Trophoblast cell (in vitro differentiated cells and primary cell): ENCODE data around the gene ZNF778.
A peak's percentile ranks its signal among the peaks of the same experiment; 100 is the strongest.
"Not testable (repeated sequence)": the region's sequence is repeated elsewhere in the genome, so short reads cannot be mapped to it uniquely, and the experiment has no call there.

Experiments used
- DNase-seq, 2 donors: peaks; one replicate each; pipeline ENCODE4 v3.0.0-alpha.2; 2016
- H2AFZ ChIP-seq: 2 replicates; pipeline ENCODE4 v1.6.1; 2013; ENCODE audit warnings: low read length, moderate library complexity, mild to moderate bottlenecking; ENCODE audit not compliant: insufficient read depth, poor library complexity
- H2AK5ac ChIP-seq: 2 replicates; pipeline ENCODE4 v1.6.1; 2013; ENCODE audit warnings: mild to moderate bottlenecking, low read length
- H2BK120ac ChIP-seq: 2 replicates; pipeline ENCODE4 v1.6.1; 2013; ENCODE audit warnings: low read length, mild to moderate bottlenecking, moderate library complexity; ENCODE audit not compliant: insufficient read depth, poor library complexity
- H2BK12ac ChIP-seq: 2 replicates; pipeline ENCODE4 v1.6.1; 2013; ENCODE audit warnings: mild to moderate bottlenecking, low read length, moderate library complexity
- H2BK5ac ChIP-seq: 2 replicates; pipeline ENCODE4 v1.6.1; 2013; ENCODE audit warnings: low read length, low read depth, moderate library complexity, mild to moderate bottlenecking; ENCODE audit not compliant: poor library complexity
- H3K14ac ChIP-seq: 2 replicates; pipeline ENCODE4 v1.6.1; 2013; ENCODE audit warnings: mild to moderate bottlenecking, low read length
- H3K18ac ChIP-seq: 2 replicates; pipeline ENCODE4 v1.6.1; 2013; ENCODE audit warnings: mild to moderate bottlenecking, low read length
- H3K23ac ChIP-seq: 2 replicates; pipeline ENCODE4 v1.6.1; 2013; ENCODE audit warnings: low read length
- H3K27ac ChIP-seq: 2 replicates; pipeline ENCODE4 v1.5.1; 2013; ENCODE audit warnings: low read depth, mild to moderate bottlenecking, inconsistent platforms, low read length, moderate library complexity
- H3K27me3 ChIP-seq: 2 replicates; pipeline ENCODE4 v1.6.1; 2013; ENCODE audit warnings: inconsistent platforms, mild to moderate bottlenecking, low read length, moderate library complexity; ENCODE audit not compliant: insufficient read depth
- H3K36me3 ChIP-seq, 2 experiments: 1 replicate in 1 of 2; 2 replicates in 1 of 2; pipeline ENCODE4 v1.6.1; 2013; ENCODE audit warnings: low read length in 2 of 2, mild to moderate bottlenecking in 2 of 2, moderate library complexity in 1 of 2; ENCODE audit not compliant: insufficient read depth in 2 of 2, control insufficient read depth in 1 of 2
- H3K4ac ChIP-seq: 2 replicates; pipeline ENCODE4 v1.6.1; 2013; ENCODE audit warnings: low read depth, mild to moderate bottlenecking, low read length, moderate library complexity
- H3K4me1 ChIP-seq, 2 experiments: 1 replicate in 1 of 2; 2 replicates in 1 of 2; pipeline ENCODE4 v1.6.1; 2013; ENCODE audit warnings: low read length in 2 of 2, mild to moderate bottlenecking in 2 of 2, moderate library complexity in 1 of 2; ENCODE audit not compliant: insufficient read depth in 2 of 2, control insufficient read depth in 1 of 2
- H3K4me2 ChIP-seq: 2 replicates; pipeline ENCODE4 v1.6.1; 2013; ENCODE audit warnings: inconsistent platforms, mild to moderate bottlenecking, low read length, moderate library complexity
- H3K4me3 ChIP-seq: 2 replicates; pipeline ENCODE4 v1.5.1; 2013; ENCODE audit warnings: mild to moderate bottlenecking, low read depth, low read length, inconsistent platforms
- H3K79me1 ChIP-seq: one replicate; pipeline ENCODE4 v1.6.1; 2013; ENCODE audit warnings: low read length
- H3K79me2 ChIP-seq: 2 replicates; pipeline ENCODE4 v1.6.1; 2013; ENCODE audit warnings: low read length, mild to moderate bottlenecking; ENCODE audit not compliant: control insufficient read depth, insufficient read depth, poor library complexity
- H3K9ac ChIP-seq: 2 replicates; pipeline ENCODE4 v1.6.1; 2013; ENCODE audit warnings: mild to moderate bottlenecking, low read length
- H3K9me3 ChIP-seq: 2 replicates; pipeline ENCODE4 v1.6.1; 2013; ENCODE audit warnings: low read depth, mild to moderate bottlenecking, control low read depth, inconsistent platforms, low read length; ENCODE audit not compliant: insufficient read depth
- H4K12ac ChIP-seq: 2 replicates; pipeline ENCODE4 v1.6.1; 2013; ENCODE audit warnings: low read depth, mild to moderate bottlenecking, low read length, moderate library complexity
- H4K8ac ChIP-seq: 2 replicates; pipeline ENCODE4 v1.6.1; 2013; ENCODE audit warnings: low read depth, mild to moderate bottlenecking, low read length, moderate library complexity
- H4K91ac ChIP-seq: one replicate; pipeline ENCODE4 v1.6.1; 2013; ENCODE audit warnings: low read depth, mild to moderate bottlenecking, low read length, moderate library complexity
- WGBS: extraction: QIAGEN DNeasy Blood & Tissue Kit; methylation state at CpG from one replicate; pipeline ENCODE4 v1.1.7; 2013; ENCODE audit warnings: missing lambda C conversion rate; ENCODE audit not compliant: insufficient read length, insufficient coverage; ENCODE audit errors: extremely low coverage; 5-methylcytosine and 5-hydroxymethylcytosine counted together

The ZNF778 gene

DNA sequence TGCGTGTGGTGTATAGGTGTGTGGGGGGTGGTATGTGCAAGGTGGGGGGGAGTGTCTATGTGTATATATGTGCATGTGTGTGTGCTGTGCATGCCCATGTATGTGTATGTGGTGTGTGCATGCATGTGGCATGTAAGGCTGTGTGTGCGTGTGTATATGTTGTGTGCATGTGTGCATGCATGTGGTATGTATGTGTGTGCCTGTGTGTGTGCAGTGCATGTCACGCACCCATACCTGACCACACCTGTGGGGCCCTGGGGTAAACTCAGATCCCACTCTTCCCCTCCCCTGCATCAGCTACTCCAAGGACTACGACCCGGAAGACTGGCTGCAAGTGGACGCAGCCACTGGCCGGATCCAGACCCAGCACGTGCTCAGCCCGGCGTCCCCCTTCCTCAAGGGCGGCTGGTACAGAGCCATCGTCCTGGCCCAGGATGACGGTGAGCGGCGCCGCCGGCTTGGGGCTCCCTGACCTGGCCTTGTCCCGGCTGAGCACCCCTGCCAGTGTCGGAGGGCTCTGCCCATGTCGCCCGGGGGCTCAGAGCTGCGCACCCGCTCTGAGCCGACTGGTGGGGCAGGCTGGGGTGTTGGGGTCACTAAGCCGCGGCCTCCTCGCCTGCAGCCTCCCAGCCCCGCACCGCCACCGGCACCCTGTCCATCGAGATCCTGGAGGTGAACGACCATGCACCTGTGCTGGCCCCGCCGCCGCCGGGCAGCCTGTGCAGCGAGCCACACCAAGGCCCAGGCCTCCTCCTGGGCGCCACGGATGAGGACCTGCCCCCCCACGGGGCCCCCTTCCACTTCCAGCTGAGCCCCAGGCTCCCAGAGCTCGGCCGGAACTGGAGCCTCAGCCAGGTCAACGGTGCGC is 26.2 kb upstream of the ZNF778 start:
- Histone ChIP-seq H2AFZ (no peak overlapping the region), H2BK5ac (no peak overlapping the region), H4K12ac (no peak overlapping the region), H3K9ac (no peak overlapping the region), H3K18ac (no peak overlapping the region), H4K8ac (no peak overlapping the region), H3K27ac (no peak overlapping the region), H3K27me3 (peaks cover 4% of the 10 kb centered on the region), H3K36me3 (no peaks in the 10 kb centered on the region), H3K79me1 (no peaks in the 10 kb centered on the region), H3K4me3 (peak overlapping the region; percentile 20), H3K4ac (no peak overlapping the region), H3K4me1 (peaks cover 0 to 4% of the 10 kb centered on the region in 2 experiments), H3K14ac (no peak overlapping the region), H2BK120ac (no peak overlapping the region), H3K4me2 (no peak overlapping the region), H3K9me3 (peaks cover 6% of the 10 kb centered on the region), H3K23ac (no peak overlapping the region), H4K91ac (no peak overlapping the region), H2BK12ac (no peak overlapping the region), H2AK5ac (no peak overlapping the region), H3K79me2 (no peaks in the 10 kb centered on the region)
- no peak for DNase-seq
- WGBS = no CpG with 5 or more reads among the region's 44 CpGs

DNA sequence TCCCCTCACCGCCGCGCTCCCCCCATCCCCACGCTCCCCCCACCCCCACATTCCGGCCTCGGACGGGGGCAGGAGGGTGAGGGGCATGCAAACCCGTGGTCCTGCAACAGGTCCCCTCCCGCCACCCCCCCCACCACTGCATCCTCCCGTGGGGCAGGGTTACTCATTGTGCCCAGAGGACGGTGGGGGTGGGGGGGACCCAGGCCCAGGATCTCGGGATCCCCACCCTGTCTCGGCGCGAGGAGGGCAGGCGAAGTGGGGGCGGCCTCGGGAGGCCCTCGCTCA is 25.7 kb upstream of the ZNF778 start:
- no peak overlapping the region for H4K12ac ChIP-seq
- H2AFZ ChIP-seq = no peak overlapping the region

DNA sequence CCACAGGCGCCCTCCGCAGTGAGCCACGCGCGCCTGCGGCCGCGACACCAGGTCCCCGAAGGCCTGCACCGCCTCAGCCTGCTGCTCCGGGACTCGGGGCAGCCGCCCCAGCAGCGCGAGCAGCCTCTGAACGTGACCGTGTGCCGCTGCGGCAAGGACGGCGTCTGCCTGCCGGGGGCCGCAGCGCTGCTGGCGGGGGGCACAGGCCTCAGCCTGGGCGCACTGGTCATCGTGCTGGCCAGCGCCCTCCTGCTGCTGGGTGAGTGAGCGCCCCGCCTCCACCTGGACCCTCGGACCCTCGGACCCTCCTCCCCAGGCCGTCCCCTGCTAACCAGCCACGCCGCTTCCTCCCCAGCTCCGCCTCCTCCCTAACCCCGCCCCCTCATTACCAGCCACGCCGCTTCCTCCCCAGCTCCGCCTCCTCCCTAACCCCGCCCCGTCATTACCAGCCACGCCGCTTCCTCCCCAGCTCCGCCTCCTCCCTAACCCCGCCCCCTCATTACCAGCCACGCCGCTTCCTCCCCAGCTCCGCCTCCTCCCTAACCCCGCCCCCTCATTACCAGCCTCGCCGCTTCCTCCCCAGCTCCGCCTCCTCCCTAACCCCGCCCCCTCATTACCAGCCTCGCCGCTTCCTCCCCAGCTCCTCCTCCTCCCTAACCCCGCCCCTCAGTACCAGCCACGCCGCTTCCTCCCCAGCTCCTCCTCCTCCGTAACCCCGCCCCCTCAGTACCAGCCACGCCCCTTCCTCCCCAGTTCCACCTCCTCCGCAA is 25.1 kb upstream of the ZNF778 start:
- peak overlapping the region; percentile 59 for H3K4me2 ChIP-seq
- not testable (repeated sequence) for H4K12ac ChIP-seq, H3K27me3 ChIP-seq, H3K14ac ChIP-seq, H2BK12ac ChIP-seq, H3K4ac ChIP-seq, H3K4me3 ChIP-seq, H3K23ac ChIP-seq, H3K4me1 ChIP-seq, H3K36me3 ChIP-seq, H2AK5ac ChIP-seq, H2BK120ac ChIP-seq, H3K79me1 ChIP-seq, H2AFZ ChIP-seq, H3K27ac ChIP-seq, H3K79me2 ChIP-seq, H4K8ac ChIP-seq, H2BK5ac ChIP-seq, H4K91ac ChIP-seq, H3K18ac ChIP-seq, H3K9ac ChIP-seq, H3K9me3 ChIP-seq
- WGBS = no CpG with 5 or more reads among the region's 63 CpGs
- DNase-seq = peak in 1 of 2 donors; percentile 22

More for the DNA sequence above, 25.7 kb upstream of the ZNF778 start:
- Histone ChIP-seq H3K27ac (no peak overlapping the region), H3K23ac (no peak overlapping the region), H2AK5ac (no peak overlapping the region), H3K27me3 (peaks cover 4% of the 10 kb centered on the region), H3K18ac (no peak overlapping the region), H3K9me3 (peaks cover 6% of the 10 kb centered on the region), H3K4ac (no peak overlapping the region), H3K79me2 (no peaks in the 10 kb centered on the region), H4K91ac (no peak overlapping the region), H3K4me1 (peaks cover 0 to 4% of the 10 kb centered on the region in 2 experiments), H4K8ac (no peak overlapping the region), H3K14ac (no peak overlapping the region), H3K36me3 (no peaks in the 10 kb centered on the region), H2BK5ac (no peak overlapping the region), H3K4me3 (no peak overlapping the region), H2BK12ac (no peak overlapping the region), H2BK120ac (no peak overlapping the region), H3K4me2 (peak overlapping the region; percentile 59), H3K9ac (no peak overlapping the region), H3K79me1 (no peaks in the 10 kb centered on the region)
- no CpG with 5 or more reads among the region's 19 CpGs for WGBS
- DNase-seq = no peak

DNA sequence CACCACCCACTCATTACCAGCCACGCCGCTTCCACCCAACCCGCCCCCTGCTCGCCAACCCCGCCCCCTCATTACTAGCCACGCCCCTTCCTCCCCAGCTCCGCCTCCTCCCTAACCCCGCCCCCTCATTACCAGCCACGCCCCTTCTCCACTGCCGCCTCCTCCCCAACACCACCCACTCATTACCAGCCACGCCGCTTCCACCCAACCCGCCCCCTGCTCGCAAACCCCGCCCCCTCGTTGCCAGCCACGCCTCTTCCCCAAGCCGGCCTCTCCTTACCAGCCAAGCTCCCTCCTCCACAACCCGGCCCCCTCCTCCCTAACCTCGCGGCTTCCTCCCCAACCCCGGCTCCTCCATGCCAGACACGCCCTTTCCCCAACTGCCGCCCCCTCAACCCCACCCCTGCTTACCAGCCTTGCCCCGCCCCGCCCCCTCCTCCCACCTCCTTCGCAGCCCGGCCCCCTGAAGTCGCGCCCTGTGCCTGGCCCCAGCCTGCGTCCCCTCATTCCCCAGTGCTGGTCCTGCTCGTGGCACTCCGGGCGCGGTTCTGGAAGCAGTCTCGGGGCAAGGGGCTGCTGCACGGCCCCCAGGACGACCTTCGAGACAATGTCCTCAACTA is 24.4 kb upstream of the ZNF778 start:
- Histone ChIP-seq H3K9me3 (peaks cover 4% of the 10 kb centered on the region), H2AFZ (no peak overlapping the region), H3K27ac (no peak overlapping the region), H2BK120ac (no peak overlapping the region), H4K12ac (no peak overlapping the region), H3K4ac (no peak overlapping the region), H2AK5ac (no peak overlapping the region), H3K18ac (no peak overlapping the region), H3K79me2 (no peaks in the 10 kb centered on the region), H3K9ac (no peak overlapping the region), H3K4me3 (no peak overlapping the region), H4K8ac (no peak overlapping the region), H4K91ac (no peak overlapping the region), H3K27me3 (peaks cover 4% of the 10 kb centered on the region), H3K14ac (no peak overlapping the region), H3K4me2 (no peak overlapping the region), H2BK12ac (no peak overlapping the region), H3K4me1 (peaks cover 0 to 4% of the 10 kb centered on the region in 2 experiments), H3K36me3 (no peaks in the 10 kb centered on the region), H2BK5ac (no peak overlapping the region), H3K79me1 (no peaks in the 10 kb centered on the region), H3K23ac (no peak overlapping the region)
- no peak for DNase-seq
- no CpG with 5 or more reads among the region's 39 CpGs for WGBS
